HCT116 (cell line): ENCODE data around the gene MDFIC2. TPM values are rescaled to one million over a fixed set of nuclear protein-coding genes. Genes with fewer than 3 reads are reported as not detected.

Source experiments
- ATAC-seq: fragments of 200-7000 bp; cut with Tn5 transposase; 2 replicates; pipeline ENCODE4 v1.9.1; 2020; ENCODE audit warnings: mild to moderate bottlenecking, moderate library complexity
- BruUV-seq: library from RNA; stranded (reverse); fragments of 400-500 nt; replicated peaks from 2 replicates; lab custom pipeline; 2021; lab: Mats Ljungman, UMichigan
- CTCF ChIA-PET: fragments of 300-600 bp; sonication (Branson Sonifier 250); formaldehyde crosslinking; loops from one replicate; lab custom pipeline; 2021; ENCODE audit warnings: antibody characterized with exemption; lab: Charles Lee
- POLR2A ChIA-PET: fragments of 300-600, 350-600 bp; sonication (Branson Sonifier 250); formaldehyde crosslinking; loops from one replicate; lab custom pipeline; 2021; ENCODE audit warnings: antibody characterized with exemption; lab: Charles Lee
- RAD21 ChIA-PET, 2 experiments: fragments of 300-600 bp; sonication (Branson Sonifier 250); formaldehyde crosslinking; loops; one replicate each; lab custom pipeline; 2023; ENCODE audit warnings: low total read pairs in 2 of 2; ENCODE audit not compliant: uncharacterized antibody in 2 of 2, unreplicated experiment in 2 of 2, low non-redundant PET in 1 of 2; lab: Charles Lee
- DNase-seq: peaks from one replicate; pipeline ENCODE4 v3.0.0-alpha.2; 2010; ENCODE audit warnings: low read depth, low spot score
- H2AFZ ChIP-seq: fragments of 200-600 bp; shearing (Covaris generic), sonication (generic); 2 replicates; pipeline ENCODE4 v1.6.1; 2017; ENCODE audit warnings: low read depth, mixed run types, mixed read lengths, antibody characterized with exemption, low read length; ENCODE audit not compliant: poor library complexity, severe bottlenecking
- H3K27ac ChIP-seq: 2 replicates; pipeline ENCODE4 v1.5.1; 2012; ENCODE audit warnings: low read depth, low read length
- H3K27me3 ChIP-seq: fragments of 200-600 bp; sonication (generic); 2 replicates; pipeline ENCODE4 v1.6.1; 2016; ENCODE audit warnings: mixed run types, low read length, mixed read lengths; ENCODE audit not compliant: insufficient read depth
- H3K36me3 ChIP-seq, 2 experiments: fragments of 200-500 bp in 1 of 2; fragments of 200-600 bp in 1 of 2; sonication (Bioruptor generic) in 1 of 2; sonication (generic) in 1 of 2; 2 replicates each; pipeline versions ENCODE4 v1.5.1 to v1.6.1; 2014 to 2016; ENCODE audit warnings: low read length in 2 of 2, inconsistent platforms in 1 of 2, mixed read lengths in 1 of 2, mixed run types in 1 of 2; ENCODE audit not compliant: insufficient read depth in 2 of 2, control insufficient read depth in 1 of 2
- H3K4me1 ChIP-seq, 2 experiments: fragments of 200-600 bp in 1 of 2; sonication (generic) in 1 of 2; 2 replicates each; pipeline versions ENCODE4 v1.5.1 to v1.6.1; 2012 to 2017; ENCODE audit warnings: low read length in 2 of 2, inconsistent platforms in 1 of 2, mild to moderate bottlenecking in 1 of 2, mixed read lengths in 1 of 2, mixed run types in 1 of 2, moderate library complexity in 1 of 2; ENCODE audit not compliant: insufficient read depth in 2 of 2, control insufficient read depth in 1 of 2
- H3K4me2 ChIP-seq: fragments of 200-600 bp; sonication (generic); 2 replicates; pipeline ENCODE4 v1.6.1; 2017; ENCODE audit warnings: mixed run types, low read length, mixed read lengths
- H3K4me3 ChIP-seq, 2 experiments: fragments of 200-600 bp in 1 of 2; sonication (generic) in 1 of 2; replicated peaks in 1 of 2; 2 replicates each; pipeline ENCODE4 v1.5.1; 2011 to 2016; ENCODE audit warnings: low read length in 2 of 2, control low read depth in 1 of 2, low read depth in 1 of 2, mild to moderate bottlenecking in 1 of 2, mixed read lengths in 1 of 2, mixed run types in 1 of 2
- H3K79me2 ChIP-seq: fragments of 200-600 bp; sonication (generic); 2 replicates; pipeline ENCODE4 v1.6.1; 2017; ENCODE audit warnings: mild to moderate bottlenecking, mixed run types, low read length, moderate library complexity, mixed read lengths; ENCODE audit not compliant: insufficient read depth
- H3K9ac ChIP-seq: fragments of 200-600 bp; sonication (generic); 2 replicates; pipeline ENCODE4 v1.6.1; 2016; ENCODE audit warnings: low read length, mixed read lengths
- H3K9me2 ChIP-seq: fragments of 200-600 bp; sonication (generic), shearing (Covaris generic); 2 replicates; pipeline ENCODE4 v1.6.1; 2017; ENCODE audit warnings: mixed run types, mild to moderate bottlenecking, moderate library complexity; ENCODE audit not compliant: insufficient read depth
- H3K9me3 ChIP-seq, 2 experiments: fragments of 200-500 bp in 1 of 2; fragments of 200-600 bp in 1 of 2; sonication (Bioruptor generic) in 1 of 2; sonication (generic) in 1 of 2; 2 replicates each; pipeline ENCODE4 v1.6.1; 2014 to 2017; ENCODE audit warnings: low read length in 2 of 2, mixed read lengths in 2 of 2, inconsistent platforms in 1 of 2, low read depth in 1 of 2, mild to moderate bottlenecking in 1 of 2, mixed run types in 1 of 2, moderate library complexity in 1 of 2; ENCODE audit not compliant: control insufficient read depth in 1 of 2, insufficient read depth in 1 of 2
- H4K20me1 ChIP-seq: fragments of 200-600 bp; sonication (generic), shearing (Covaris generic); 2 replicates; pipeline ENCODE4 v1.6.1; 2017; ENCODE audit warnings: mixed run types, mild to moderate bottlenecking, moderate library complexity; ENCODE audit not compliant: insufficient read depth
- ATF3 ChIP-seq: IDR thresholded peaks from 2 replicates; pipeline ENCODE4 v1.6.1; 2012
- CEBPB ChIP-seq: IDR thresholded peaks from 2 replicates; pipeline ENCODE4 v1.6.1; 2012; ENCODE audit warnings: low read depth
- EGR1 ChIP-seq: IDR thresholded peaks from 2 replicates; pipeline ENCODE4 v1.6.1; 2012; ENCODE audit warnings: low read depth
- MAX ChIP-seq: IDR thresholded peaks from 2 replicates; pipeline ENCODE4 v1.6.1; 2012
- POLR2AphosphoS5 ChIP-seq: IDR thresholded peaks from 2 replicates; pipeline ENCODE4 v1.6.1; 2011; ENCODE audit warnings: mild to moderate bottlenecking, low read depth, low read length, moderate library complexity
- SP1 ChIP-seq: IDR thresholded peaks from 2 replicates; pipeline ENCODE4 v1.6.1; 2012; ENCODE audit warnings: low read depth
- TCF7L2 ChIP-seq: IDR thresholded peaks from 2 replicates; pipeline ENCODE4 v1.7.0; 2011; ENCODE audit warnings: borderline replicate concordance, inconsistent platforms; ENCODE audit not compliant: insufficient read depth, insufficient read length; ENCODE audit errors: extremely low read depth
- ZFX ChIP-seq: fragments of 450-650 bp; IDR thresholded peaks from 2 replicates; pipeline ENCODE4 v1.6.1; 2017
- intact Hi-C: fragments of 100-400 bp; cut with micrococcal nuclease; formaldehyde crosslinking; loops from 2 replicates; pipeline ENCODE4 v1.10.0; 2022
- total RNA-seq: library from RNA; stranded (reverse); gene quantifications from one replicate; pipeline ENCODE4 v1.2.1, GENCODE V29; 2021; ENCODE audit not compliant: unreplicated experiment

Gene MDFIC2
- total RNA-seq, 1 experiment from 2014 or later, result not detected

- no peaks in the 10 kb centered on the region for H3K27me3 ChIP-seq
- ChIA-PET CTCF (no interaction called here), POLR2A (no interaction called here), RAD21 (no interaction called here)
- ATAC-seq, result no peak
- H3K4me1 ChIP-seq, result no peaks in the 10 kb centered on the region
- H4K20me1 ChIP-seq, result no peaks in the 10 kb centered on the region; the same call in 1 of the 2 replicates
- no peak overlapping the region for H3K4me2 ChIP-seq
- H3K9me2 ChIP-seq, result no peaks in the 10 kb centered on the region
- no peak for DNase-seq
- H3K9me3 ChIP-seq, result peaks cover 0 to 4% of the 10 kb centered on the region in 2 experiments; a peak in 1 of 4 replicates
- TF ChIP-seq TCF7L2 (no peak), MAX (no peak)
- H3K27ac ChIP-seq, result no peak overlapping the region
- no peaks in the 10 kb centered on the region for H3K79me2 ChIP-seq
- no peak overlapping the region for H2AFZ ChIP-seq
- BruUV-seq, result no TSS peak
- no peak overlapping the region for H3K9ac ChIP-seq
- no peak overlapping the region for H3K4me3 ChIP-seq
- intact Hi-C loops, result loop anchor here (10.0 kb wide), 1 partner anchor 65 kb away; no protein-coding TSS in a partner anchor
- no peaks in the 10 kb centered on the region; a peak in 1 of 4 replicates for H3K36me3 ChIP-seq
These were observed 62.8 kb downstream of the MDFIC2 start for GRCh38 chr3:70249509-70250160.

- Histone ChIP-seq H3K4me1 (no peaks in the 10 kb centered on the region), H3K9me2 (no peaks in the 10 kb centered on the region), H2AFZ (no peak overlapping the region), H3K9ac (no peak overlapping the region), H3K36me3 (no peaks in the 10 kb centered on the region; a peak in 1 of 4 replicates), H3K9me3 (peaks cover 0 to 4% of the 10 kb centered on the region in 2 experiments; a peak in 1 of 4 replicates), H3K4me2 (no peak overlapping the region), H3K4me3 (no peak overlapping the region), H3K27ac (no peak overlapping the region), H3K27me3 (no peaks in the 10 kb centered on the region), H4K20me1 (no peaks in the 10 kb centered on the region; the same call in 1 of the 2 replicates), H3K79me2 (no peaks in the 10 kb centered on the region)
- no TSS peak for BruUV-seq
- ChIA-PET CTCF (no interaction called here), RAD21 (no interaction called here), POLR2A (no interaction called here)
- ATAC-seq (no peak), DNase-seq (no peak)
- TF ChIP-seq ZFX (no peak), SP1 (no peak), CEBPB (no peak), EGR1 (no peak), POLR2AphosphoS5 (no peak), ATF3 (no peak)
- intact Hi-C loops, result loop anchor here (10.0 kb wide), 1 partner anchor 64 kb away; no protein-coding TSS in a partner anchor
These were observed 63.6 kb downstream of the MDFIC2 start for GRCh38 chr3:70248856-70249255.
